B cell (primary cell): ENCODE results near the gene NUDT1. TPM values are rescaled to one million over a fixed set of nuclear protein-coding genes. Genes with fewer than 3 reads are reported as not detected.
"Not testable (repeated sequence)": the region's sequence is repeated elsewhere in the genome, so short reads cannot be mapped to it uniquely, and the experiment has no call there.

Experiments
- ATAC-seq: fragments of 200-7000 bp; cut with Tn5 transposase; one replicate; pipeline ENCODE4 v1.10.0; 2021; ENCODE audit warnings: low read depth, mild to moderate bottlenecking, moderate number of reproducible peaks, moderate library complexity
- CTCF ChIA-PET: fragments of 350-600 bp; sonication (Branson Sonifier 250); formaldehyde crosslinking; loops from one replicate; lab custom pipeline; 2021; ENCODE audit warnings: antibody characterized with exemption, inconsistent platforms; lab: Charles Lee
- POLR2A ChIA-PET: fragments of 350-600 bp; sonication (Branson Sonifier 250); formaldehyde crosslinking; loops from one replicate; lab custom pipeline; 2021; ENCODE audit warnings: antibody characterized with exemption; lab: Charles Lee
- DNase-seq: peaks from one replicate; pipeline ENCODE4 v3.0.0; 2013
- H2AFZ ChIP-seq: 2 replicates; pipeline ENCODE4 v1.6.1; 2012; ENCODE audit warnings: mild to moderate bottlenecking, low read depth, low read length; ENCODE audit not compliant: insufficient read depth, poor library complexity, severe bottlenecking
- H3K27ac ChIP-seq, 2 donors: 1 replicate in 1 of 2; 2 replicates in 1 of 2; pipeline ENCODE4 v1.5.1; 2012 to 2013; ENCODE audit warnings: low read length in 2 of 2, mild to moderate bottlenecking in 2 of 2, moderate library complexity in 1 of 2
- H3K27me3 ChIP-seq, 4 experiments: fragments of 200-600 bp in 1 of 4; sonication (generic) in 1 of 4; replicated peaks in 1 of 4; 1 replicate in 2 of 4; 2 replicates in 2 of 4; pipeline versions ENCODE4 v1.6.1 to v1.7.0; 2013 to 2016; ENCODE audit warnings: low read length in 3 of 4, mild to moderate bottlenecking in 2 of 4, mixed read lengths in 1 of 4, moderate library complexity in 1 of 4; ENCODE audit not compliant: insufficient read depth in 4 of 4, control insufficient read depth in 3 of 4; ENCODE audit errors: control extremely low read depth in 1 of 4
- H3K36me3 ChIP-seq, 2 experiments: replicated peaks in 1 of 2; 1 replicate in 1 of 2; 2 replicates in 1 of 2; pipeline versions ENCODE4 v1.6.1 to v1.7.1; 2013; ENCODE audit warnings: low read length in 1 of 2; ENCODE audit not compliant: insufficient read depth in 2 of 2, control insufficient read depth in 1 of 2; ENCODE audit errors: control extremely low read depth in 1 of 2, extremely low read depth in 1 of 2
- H3K4me1 ChIP-seq, 2 donors: fragments of 200-600 bp in 1 of 2; sonication (generic) in 1 of 2; 1 replicate in 1 of 2; 2 replicates in 1 of 2; pipeline versions ENCODE4 v1.5.1 to v1.6.1; 2013 to 2017; ENCODE audit warnings: low read length in 2 of 2; ENCODE audit not compliant: control insufficient read depth in 2 of 2, insufficient read depth in 2 of 2
- H3K4me2 ChIP-seq: replicated peaks from 2 replicates; pipeline ENCODE3; 2012; ENCODE audit warnings: mild to moderate bottlenecking, low read depth, low read length; ENCODE audit not compliant: poor library complexity, severe bottlenecking
- H3K4me3 ChIP-seq, 5 experiments: fragments of 200-600 bp in 1 of 5; sonication (generic) in 1 of 5; 1 replicate in 3 of 5; 2 replicates in 2 of 5; pipeline versions ENCODE4 v1.5.1 to v1.7.0; 2011 to 2016; ENCODE audit warnings: low read length in 4 of 5, mild to moderate bottlenecking in 4 of 5, low read depth in 2 of 5, control low read depth in 1 of 5, moderate library complexity in 1 of 5; ENCODE audit not compliant: insufficient read depth in 1 of 5; ENCODE audit errors: control extremely low read depth in 1 of 5, extremely low read depth in 1 of 5
- H3K79me2 ChIP-seq: fragments of 200-600 bp; sonication (generic); one replicate; pipeline ENCODE4 v1.6.0; 2016; ENCODE audit warnings: low read length; ENCODE audit not compliant: control insufficient read depth, insufficient read depth
- H3K9ac ChIP-seq: fragments of 200-600 bp; sonication (generic); 2 replicates; pipeline ENCODE4 v1.6.1; 2017; ENCODE audit warnings: mild to moderate bottlenecking, low read length, moderate library complexity
- H3K9me3 ChIP-seq, 3 donors: one replicate each; pipeline versions ENCODE4 v1.6.1 to v1.7.1; 2013; ENCODE audit warnings: low read length in 2 of 3; ENCODE audit not compliant: control insufficient read depth in 2 of 3, insufficient read depth in 1 of 3; ENCODE audit errors: control extremely low read depth in 1 of 3
- H4K20me1 ChIP-seq: 2 replicates; pipeline ENCODE4 v1.6.0; 2012; ENCODE audit warnings: mild to moderate bottlenecking, low read length; ENCODE audit not compliant: insufficient read depth, control insufficient read depth, poor library complexity, severe bottlenecking
- H3K27ac Mint-ChIP-seq: one replicate; pipeline ENCODE4 v1.8.0; 2021; ENCODE audit warnings: mixed read lengths
- H3K27me3 Mint-ChIP-seq: one replicate; pipeline ENCODE4 v1.8.0; 2021; ENCODE audit warnings: mixed read lengths
- H3K4me1 Mint-ChIP-seq: one replicate; pipeline ENCODE4 v1.8.0; 2021; ENCODE audit warnings: mixed read lengths
- H3K4me3 Mint-ChIP-seq: one replicate; pipeline ENCODE4 v1.8.0; 2021; ENCODE audit warnings: mixed read lengths
- H3K9me3 Mint-ChIP-seq: one replicate; pipeline ENCODE4 v1.8.0; 2022; ENCODE audit warnings: mixed read lengths; ENCODE audit not compliant: insufficient read depth
- CTCF ChIP-seq: fragments of 200-600 bp; IDR thresholded peaks from one replicate; pipeline ENCODE4 v1.8.0; 2022; ENCODE audit warnings: antibody characterized with exemption, mild to moderate bottlenecking
- EZH2 ChIP-seq: IDR thresholded peaks from 2 replicates; pipeline ENCODE4 v1.6.1; 2012; ENCODE audit warnings: borderline replicate concordance, low read depth, mild to moderate bottlenecking, moderate library complexity, low read length; ENCODE audit not compliant: insufficient read depth, poor library complexity, severe bottlenecking
- WGBS: methylation state at CpG from one replicate; pipeline ENCODE4 v1.1.5; 2013; ENCODE audit warnings: missing lambda C conversion rate; ENCODE audit not compliant: insufficient coverage; 5-methylcytosine and 5-hydroxymethylcytosine counted together
- intact Hi-C: fragments of 100-400 bp; cut with micrococcal nuclease; formaldehyde crosslinking; loops from one replicate; pipeline ENCODE4 v1.10.0; 2022
- polyA plus RNA-seq: library from polyadenylated mRNA; depleted of rRNA; stranded (reverse); fragments of >200 nt; gene quantifications from 2 replicates; pipeline ENCODE4 v1.2.3, GENCODE V29; 2012
- total RNA-seq, 2 donors: library from RNA; stranded (reverse); fragments of 120-200 nt in 1 of 2; gene quantifications; 1 replicate in 1 of 2; 2 replicates in 1 of 2; pipeline versions ENCODE4 v1.2.3 to v1.2.4, GENCODE V29; 2013 to 2022

NUDT1 gene
- total and polyA plus RNA-seq, 2 donors (not counting 1 experiment from before 2014, with no cell fraction given) = 21.1 to 22.9 TPM

GRCh38 chr7:2269089-2269990 lies 27.3 kb downstream of the NUDT1 start:
- H3K4me3 Mint-ChIP-seq, H3K9ac ChIP-seq, H2AFZ ChIP-seq, CTCF ChIA-PET, H3K4me1 ChIP-seq, H3K4me3 ChIP-seq, H4K20me1 ChIP-seq, H3K9me3 ChIP-seq, ATAC-seq, H3K27ac Mint-ChIP-seq, H3K27me3 ChIP-seq, H3K4me1 Mint-ChIP-seq, H3K27me3 Mint-ChIP-seq, intact Hi-C loops, H3K27ac ChIP-seq, H3K4me2 ChIP-seq, DNase-seq, H3K9me3 Mint-ChIP-seq: not testable (repeated sequence)
- POLR2A ChIA-PET = interaction anchor here (0.6 kb wide), 1 partner anchor 11 kb away, joined by 3 read pairs; no protein-coding TSS in a partner anchor
- Histone ChIP-seq H3K36me3 (peaks cover 0 to 51% of the 10 kb centered on the region in 2 experiments), H3K79me2 (peaks cover 10% of the 10 kb centered on the region)
- 88% methylated on average over 5 of the region's 18 CpGs for WGBS

GRCh38 chr7:2269991-2270460 lies 28.0 kb downstream of the NUDT1 start:
- DNase-seq (no peak), ATAC-seq (no peak)
- TF ChIP-seq EZH2 (no peak), CTCF (no peak)
- H3K4me3 Mint-ChIP-seq = no peak overlapping the region
- ChIA-PET CTCF (no interaction called here), POLR2A (interaction anchor here (0.6 kb wide), 1 partner anchor 10 kb away, joined by 3 read pairs; no protein-coding TSS in a partner anchor)
- Histone ChIP-seq H4K20me1 (no peaks in the 10 kb centered on the region), H3K4me3 (no peak overlapping the region), H3K9ac (no peak overlapping the region), H3K4me1 (no peaks in the 10 kb centered on the region), H3K27ac (no peak overlapping the region), H3K79me2 (peaks cover 10% of the 10 kb centered on the region), H3K27me3 (no peaks in the 10 kb centered on the region), H3K9me3 (peaks cover 0 to 3% (median 0%) of the 10 kb centered on the region in 3 donors), H2AFZ (no peak overlapping the region), H3K4me2 (no peak overlapping the region), H3K36me3 (peaks cover 0 to 54% of the 10 kb centered on the region in 2 experiments)
- no peak overlapping the region for H3K27ac Mint-ChIP-seq
- no peaks in the 10 kb centered on the region for H3K4me1 Mint-ChIP-seq
- H3K9me3 Mint-ChIP-seq = no peaks in the 10 kb centered on the region
- intact Hi-C loops = no loop called here
- no peaks in the 10 kb centered on the region for H3K27me3 Mint-ChIP-seq
- 100% methylated on average over 10 of the region's 10 CpGs for WGBS
